ENCODE data around the gene ZCCHC2.

DNA sequence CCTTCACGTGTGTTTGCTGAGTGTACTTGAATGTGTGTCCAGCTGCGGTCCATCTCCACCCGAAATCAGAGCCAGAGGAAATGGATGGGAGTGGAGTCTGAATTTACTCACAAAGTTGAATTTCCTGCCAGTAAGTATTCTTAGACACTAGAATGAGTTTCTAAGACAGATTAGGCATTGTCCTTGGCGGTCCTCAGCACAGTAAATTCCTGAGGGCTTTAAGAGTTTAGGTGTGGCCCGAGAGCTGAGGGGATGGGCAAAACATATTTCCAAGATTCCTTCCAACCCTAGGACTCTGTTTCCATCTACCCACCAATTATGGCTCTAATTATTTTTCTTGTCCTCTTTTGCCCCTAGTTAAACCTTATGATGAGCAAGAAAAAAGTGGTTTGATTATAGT is 102.2 kb downstream of the ZCCHC2 start:
- no peak for TF ChIP-seq FOXM1 (IDR thresholded peaks at IDR 0.05; ENCODE audit: borderline replicate concordance)
- TF ChIP-seq L3MBTL2 (conservative IDR thresholded peaks at IDR 0.05) = no peak
- no peak for TF ChIP-seq TARDBP (IDR thresholded peaks at IDR 0.05)
- no peak for TF ChIP-seq FOXA1 (IDR thresholded peaks at IDR 0.05)
- no peak for TF ChIP-seq SP1 (IDR thresholded peaks at IDR 0.05)
- TF ChIP-seq, protein P1, sequence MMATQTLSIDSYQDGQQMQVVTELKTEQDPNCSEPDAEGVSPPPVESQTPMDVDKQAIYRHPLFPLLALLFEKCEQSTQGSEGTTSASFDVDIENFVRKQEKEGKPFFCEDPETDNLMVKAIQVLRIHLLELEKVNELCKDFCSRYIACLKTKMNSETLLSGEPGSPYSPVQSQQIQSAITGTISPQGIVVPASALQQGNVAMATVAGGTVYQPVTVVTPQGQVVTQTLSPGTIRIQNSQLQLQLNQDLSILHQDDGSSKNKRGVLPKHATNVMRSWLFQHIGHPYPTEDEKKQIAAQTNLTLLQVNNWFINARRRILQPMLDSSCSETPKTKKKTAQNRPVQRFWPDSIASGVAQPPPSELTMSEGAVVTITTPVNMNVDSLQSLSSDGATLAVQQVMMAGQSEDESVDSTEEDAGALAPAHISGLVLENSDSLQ (IDR thresholded peaks at IDR 0.05) = no peak
- no peak for TF ChIP-seq LEF1 (IDR thresholded peaks at IDR 0.05; ENCODE audit: borderline replicate concordance)
- TF ChIP-seq NFRKB (IDR thresholded peaks at IDR 0.05) = no peak
- no peak for TF ChIP-seq BHLHE40 (IDR thresholded peaks at IDR 0.05; ENCODE audit: borderline replicate concordance)
- no peak for TF ChIP-seq FOXK2 (IDR thresholded peaks at IDR 0.05)
